CD14-positive monocyte (primary cell): Measurements from ENCODE around the gene USP48. TPM values are rescaled to one million over a fixed set of nuclear protein-coding genes. Genes with fewer than 3 reads are reported as not detected.

Experiments used
- DNase-seq, 3 donors: peaks; one replicate each; pipeline ENCODE4 v3.0.0-alpha.2; 2011 to 2022
- H2AFZ ChIP-seq: 2 replicates; pipeline ENCODE4 v1.6.0; 2012; ENCODE audit warnings: mild to moderate bottlenecking, low read depth, low read length, inconsistent platforms; ENCODE audit not compliant: insufficient read depth, poor library complexity, severe bottlenecking
- H3K27ac ChIP-seq, 2 donors: 1 replicate in 1 of 2; 2 replicates in 1 of 2; pipeline ENCODE4 v1.5.1; 2012 to 2013; ENCODE audit warnings: low read length in 2 of 2, control low read depth in 1 of 2, inconsistent platforms in 1 of 2, low read depth in 1 of 2, mild to moderate bottlenecking in 1 of 2
- H3K27me3 ChIP-seq, 2 donors: one replicate each; pipeline versions ENCODE4 v1.6.0 to v1.6.1; 2011 to 2013; ENCODE audit warnings: low read length in 2 of 2; ENCODE audit not compliant: control insufficient read depth in 2 of 2, insufficient read depth in 2 of 2
- H3K36me3 ChIP-seq, 2 donors: replicated peaks in 1 of 2; 1 replicate in 1 of 2; 2 replicates in 1 of 2; pipeline versions ENCODE4 v1.5.1 to v1.6.1; 2012 to 2013; ENCODE audit warnings: low read length in 2 of 2, control low read depth in 1 of 2, inconsistent platforms in 1 of 2, mild to moderate bottlenecking in 1 of 2; ENCODE audit not compliant: insufficient read depth in 2 of 2, control insufficient read depth in 1 of 2
- H3K4me1 ChIP-seq, 2 donors: 1 replicate in 1 of 2; 2 replicates in 1 of 2; pipeline versions ENCODE4 v1.5.1 to v1.6.1; 2012 to 2013; ENCODE audit warnings: low read length in 2 of 2, control low read depth in 1 of 2, inconsistent platforms in 1 of 2, mild to moderate bottlenecking in 1 of 2, moderate library complexity in 1 of 2; ENCODE audit not compliant: insufficient read depth in 2 of 2, control insufficient read depth in 1 of 2
- H3K4me2 ChIP-seq: replicated peaks from 2 replicates; pipeline ENCODE3; 2012; ENCODE audit warnings: low read length, moderate library complexity, mild to moderate bottlenecking; ENCODE audit not compliant: poor library complexity, severe bottlenecking; ENCODE audit errors: extremely low read depth
- H3K4me3 ChIP-seq, 3 experiments: fragments of 200-600 bp in 1 of 3; sonication (generic) in 1 of 3; replicated peaks in 1 of 3; 1 replicate in 2 of 3; 2 replicates in 1 of 3; pipeline ENCODE4 v1.5.1; 2011 to 2013; ENCODE audit warnings: low read length in 3 of 3, mild to moderate bottlenecking in 3 of 3, control low read depth in 2 of 3, low read depth in 2 of 3, inconsistent platforms in 1 of 3, moderate library complexity in 1 of 3
- H3K79me2 ChIP-seq: 2 replicates; pipeline ENCODE4 v1.6.0; 2012; ENCODE audit warnings: mild to moderate bottlenecking, control low read depth, inconsistent platforms, low read length, moderate library complexity; ENCODE audit not compliant: insufficient read depth
- H3K9ac ChIP-seq: 2 replicates; pipeline ENCODE4 v1.6.0; 2017; ENCODE audit warnings: low read length, mild to moderate bottlenecking; ENCODE audit not compliant: insufficient read depth, poor library complexity, severe bottlenecking
- H3K9me3 ChIP-seq, 2 donors: replicated peaks in 1 of 2; 1 replicate in 1 of 2; 2 replicates in 1 of 2; pipeline versions ENCODE4 v1.5.1 to v1.6.1; 2012 to 2013; ENCODE audit warnings: low read length in 2 of 2, control low read depth in 1 of 2; ENCODE audit not compliant: control insufficient read depth in 1 of 2, insufficient read depth in 1 of 2
- H4K20me1 ChIP-seq: 2 replicates; pipeline ENCODE4 v1.6.0; 2012; ENCODE audit warnings: mild to moderate bottlenecking, low read length, control low read depth, moderate library complexity; ENCODE audit not compliant: insufficient read depth
- H3K27ac Mint-ChIP-seq, 7 donors: one replicate each; pipeline ENCODE4 v1.8.0; 2020; ENCODE audit warnings: mild to moderate bottlenecking in 7 of 7, mixed read lengths in 7 of 7, moderate library complexity in 6 of 7, inconsistent platforms in 2 of 7
- H3K27me3 Mint-ChIP-seq, 3 donors: one replicate each; pipeline ENCODE4 v1.8.0; 2021 to 2022; ENCODE audit warnings: low read depth in 3 of 3, mild to moderate bottlenecking in 3 of 3, mixed read lengths in 3 of 3, moderate library complexity in 3 of 3, inconsistent platforms in 1 of 3
- H3K36me3 Mint-ChIP-seq, 2 donors: one replicate each; pipeline ENCODE4 v1.8.0; 2020; ENCODE audit warnings: mixed read lengths in 2 of 2, inconsistent platforms in 1 of 2, mild to moderate bottlenecking in 1 of 2
- H3K4me1 Mint-ChIP-seq: one replicate; pipeline ENCODE4 v1.8.0; 2020; ENCODE audit warnings: mild to moderate bottlenecking, mixed read lengths
- H3K4me3 Mint-ChIP-seq, 2 donors: one replicate each; pipeline ENCODE4 v1.8.0; 2020; ENCODE audit warnings: mild to moderate bottlenecking in 2 of 2, mixed read lengths in 2 of 2, moderate library complexity in 1 of 2
- H3K9me3 Mint-ChIP-seq, 7 donors: one replicate each; pipeline ENCODE4 v1.8.0; 2020 to 2022; ENCODE audit warnings: mixed read lengths in 7 of 7, mild to moderate bottlenecking in 6 of 7, moderate library complexity in 6 of 7, inconsistent platforms in 2 of 7
- CTCF ChIP-seq: fragments of 200-600 bp; IDR thresholded peaks from one replicate; pipeline ENCODE4 v1.8.0; 2022; ENCODE audit warnings: antibody characterized with exemption, mild to moderate bottlenecking
- WGBS: methylation state at CpG from one replicate; pipeline ENCODE4 v1.1.5; 2013; ENCODE audit warnings: missing lambda C conversion rate; ENCODE audit not compliant: insufficient coverage; 5-methylcytosine and 5-hydroxymethylcytosine counted together
- intact Hi-C, 2 donors: fragments of 100-400 bp; cut with micrococcal nuclease; formaldehyde crosslinking; loops; one replicate each; pipeline versions ENCODE4 v1.15.0 to v1.15.1; 2023
- polyA plus RNA-seq, 3 donors: library from polyadenylated mRNA; depleted of rRNA in 1 of 3; unstranded in 2 of 3; stranded (reverse) in 1 of 3; fragments of 300-500 nt in 2 of 3; fragments of >200 nt in 1 of 3; fragmentation: Illumina TruSeq in 2 of 3; gene quantifications; 1 replicate in 2 of 3; 2 replicates in 1 of 3; pipeline ENCODE4 v1.2.3, GENCODE V29; 2012 to 2021

The USP48 gene
- polyA plus RNA-seq, 3 donors, result 26.5 to 40.2 (median 34.3) TPM

GRCh38 chr1:21657456-21658190, 125.3 kb downstream of the USP48 start:
- Mint-ChIP-seq H3K4me1 (peaks cover 3% of the 10 kb centered on the region), H3K4me3 (no peak overlapping the region), H3K27ac (no peak overlapping the region), H3K9me3 (peaks cover 0 to under 1% (median 0%) of the 10 kb centered on the region in 7 donors), H3K27me3 (peaks cover 33 to 55% (median 41%) of the 10 kb centered on the region in 3 donors), H3K36me3 (no peaks in the 10 kb centered on the region)
- H3K4me1 ChIP-seq, result peaks cover 0 to 5% of the 10 kb centered on the region in 2 donors
- no peaks in the 10 kb centered on the region for H4K20me1 ChIP-seq
- no peak overlapping the region for H3K4me3 ChIP-seq
- H3K27ac ChIP-seq, result no peak overlapping the region
- WGBS, result 80% methylated on average over 6 of the region's 10 CpGs
- no peak for DNase-seq
- intact Hi-C loops, result no loop called here
- no peak overlapping the region for H3K4me2 ChIP-seq
- peaks cover 12 to 27% of the 10 kb centered on the region in 2 donors for H3K27me3 ChIP-seq
- H3K36me3 ChIP-seq, result no peaks in the 10 kb centered on the region
- no peak overlapping the region for H2AFZ ChIP-seq
- H3K9ac ChIP-seq, result no peak overlapping the region
- no peaks in the 10 kb centered on the region for H3K79me2 ChIP-seq
- peaks cover 0 to 1% of the 10 kb centered on the region in 2 donors for H3K9me3 ChIP-seq
- TF ChIP-seq CTCF, result no peak

GRCh38 chr1:21655748-21656147, 127.2 kb downstream of the USP48 start:
- no peak overlapping the region for H3K4me3 Mint-ChIP-seq
- no peaks in the 10 kb centered on the region for H3K79me2 ChIP-seq
- H3K4me3 ChIP-seq, result no peak overlapping the region
- no peak for DNase-seq
- no peaks in the 10 kb centered on the region for H4K20me1 ChIP-seq
- no peaks in the 10 kb centered on the region for H3K36me3 ChIP-seq
- H3K9ac ChIP-seq, result no peak overlapping the region
- peaks cover 0 to 5% of the 10 kb centered on the region in 2 donors for H3K4me1 ChIP-seq
- intact Hi-C loops, result no loop called here
- no peak overlapping the region for H2AFZ ChIP-seq
- WGBS, result 40% methylated on average over 3 of the region's 4 CpGs
- peaks cover 47 to 64% (median 49%) of the 10 kb centered on the region in 3 donors for H3K27me3 Mint-ChIP-seq
- peaks cover 23 to 36% of the 10 kb centered on the region in 2 donors for H3K27me3 ChIP-seq
- H3K4me1 Mint-ChIP-seq, result peaks cover 9% of the 10 kb centered on the region
- H3K4me2 ChIP-seq, result no peak overlapping the region
- peaks cover 0 to 11% (median 4%) of the 10 kb centered on the region in 7 donors for H3K9me3 Mint-ChIP-seq
- peaks cover 0 to 11% of the 10 kb centered on the region in 2 donors for H3K9me3 ChIP-seq
- H3K27ac Mint-ChIP-seq, result no peak overlapping the region
- H3K27ac ChIP-seq, result no peak overlapping the region
- peaks cover 0 to 2% of the 10 kb centered on the region in 2 donors for H3K36me3 Mint-ChIP-seq
- TF ChIP-seq CTCF, result no peak
